Peyer's patch (tissue), 4 donors: ENCODE measurements around the gene WHRN. TPM values are rescaled to one million over a fixed set of nuclear protein-coding genes. Genes with fewer than 3 reads are reported as not detected.

Experiments
- DNase-seq, 3 donors: peaks; one replicate each; pipeline ENCODE4 v3.0.0-alpha.2; 2017 to 2019
- H3K27ac ChIP-seq, 4 donors: fragments of 200-600 bp; sonication (generic); one replicate each; pipeline ENCODE4 v1.5.1; 2016 to 2019
- H3K27me3 ChIP-seq, 2 donors: fragments of 200-600 bp; sonication (generic); one replicate each; pipeline ENCODE4 v1.5.1; 2019
- H3K36me3 ChIP-seq, 3 donors: fragments of 200-600 bp; sonication (generic); one replicate each; pipeline ENCODE4 v1.5.1; 2016 to 2019
- H3K4me1 ChIP-seq, 4 donors: fragments of 200-600 bp; sonication (generic); one replicate each; pipeline ENCODE4 v1.5.1; 2016 to 2019
- H3K4me3 ChIP-seq, 4 donors: fragments of 200-600 bp; sonication (generic); 1 replicate in 3 of 4; 2 replicates in 1 of 4; pipeline ENCODE4 v1.5.1; 2016 to 2019; ENCODE audit warnings: mild to moderate bottlenecking in 1 of 4
- H3K9me3 ChIP-seq, 4 donors: fragments of 200-600 bp; sonication (generic); one replicate each; pipeline ENCODE4 v1.5.1; 2016 to 2019; ENCODE audit warnings: mild to moderate bottlenecking in 1 of 4
- CTCF ChIP-seq, 6 experiments: fragments of 450-650 bp in 4 of 6; fragments of 200-600 bp in 2 of 6; sonication (generic) in 1 of 6; IDR thresholded peaks; one replicate each; pipeline ENCODE4 v1.5.1; 2017 to 2019; ENCODE audit warnings: antibody characterized with exemption in 6 of 6, mild to moderate bottlenecking in 3 of 6, moderate library complexity in 1 of 6
- POLR2A ChIP-seq, 2 donors: fragments of 450-650 bp; IDR thresholded peaks; one replicate each; pipeline ENCODE4 v1.5.1; 2017; ENCODE audit warnings: antibody characterized with exemption in 2 of 2, mild to moderate bottlenecking in 2 of 2, moderate library complexity in 2 of 2
- total RNA-seq, 4 donors: library from RNA; depleted of rRNA; stranded (reverse); fragments of >200 nt; gene quantifications; one replicate each; pipeline ENCODE4 v1.1.0, GENCODE V29; 2016

Gene WHRN
- total RNA-seq, 4 donors from 2014 or later = 10.7 to 35.5 (median 15.3) TPM

- H3K9me3 ChIP-seq = no peaks in the 10 kb centered on the region
- TF ChIP-seq POLR2A (IDR thresholded peaks at IDR 0.05) (peak; percentile 66 to 82), CTCF (IDR thresholded peaks at IDR 0.05) (no peak)
These were observed 119.7 kb downstream of the WHRN start for GRCh38 chr9:114385397-114386181.

GRCh38 chr9:114384836-114385396, 120.4 kb downstream of the WHRN start:
- peaks cover 0 to 12% (median 0%) of the 10 kb centered on the region in 3 donors for H3K36me3 ChIP-seq
- TF ChIP-seq POLR2A (IDR thresholded peaks at IDR 0.05) (no peak), CTCF (IDR thresholded peaks at IDR 0.05) (no peak)
- DNase-seq = no peak
- peaks cover 4 to 55% (median 42%) of the 10 kb centered on the region in 4 donors for H3K4me1 ChIP-seq
- H3K27ac ChIP-seq = peak overlapping the region; percentile 92 to 97 (median 94)
- H3K9me3 ChIP-seq = no peaks in the 10 kb centered on the region
- peak overlapping the region; percentile 4 to 80 (median 37) for H3K4me3 ChIP-seq
- no peaks in the 10 kb centered on the region for H3K27me3 ChIP-seq

More at GRCh38 chr9:114385397-114386181, 119.7 kb downstream of the WHRN start:
- Histone ChIP-seq H3K27ac (peak overlapping the region; percentile 92 to 97 (median 94)), H3K36me3 (peaks cover 0 to 7% (median 0%) of the 10 kb centered on the region in 3 donors), H3K4me1 (peaks cover 4 to 61% (median 45%) of the 10 kb centered on the region in 4 donors), H3K4me3 (peak overlapping the region; percentile 56 to 80 (median 61)), H3K27me3 (no peaks in the 10 kb centered on the region)
- DNase-seq = peak; percentile 66 to 97 (median 97)

GRCh38 chr9:114384341-114384740, 120.9 kb downstream of the WHRN start:
- peak overlapping the region; percentile 92 to 97 (median 94) for H3K27ac ChIP-seq
- H3K9me3 ChIP-seq = no peaks in the 10 kb centered on the region
- H3K4me1 ChIP-seq = peaks cover 4 to 50% (median 39%) of the 10 kb centered on the region in 4 donors
- peaks cover 0 to 18% (median 3%) of the 10 kb centered on the region in 3 donors for H3K36me3 ChIP-seq
- DNase-seq = no peak
- H3K4me3 ChIP-seq = peak overlapping the region in 2 of 4 donors; percentile 35 to 80
- TF ChIP-seq CTCF (IDR thresholded peaks at IDR 0.05) = no peak
- no peak for TF ChIP-seq POLR2A (IDR thresholded peaks at IDR 0.05)
- H3K27me3 ChIP-seq = no peaks in the 10 kb centered on the region

GRCh38 chr9:114383521-114384231, 121.6 kb downstream of the WHRN start:
- peak overlapping the region; percentile 92 to 97 (median 94) for H3K27ac ChIP-seq
- peak overlapping the region; percentile 16 to 39 (median 34) for H3K4me3 ChIP-seq
- no peaks in the 10 kb centered on the region for H3K9me3 ChIP-seq
- H3K36me3 ChIP-seq = peaks cover 0 to 25% (median 5%) of the 10 kb centered on the region in 3 donors
- DNase-seq = no peak
- H3K27me3 ChIP-seq = no peaks in the 10 kb centered on the region
- TF ChIP-seq CTCF (IDR thresholded peaks at IDR 0.05) = no peak
- no peak for TF ChIP-seq POLR2A (IDR thresholded peaks at IDR 0.05)
- peaks cover 4 to 53% (median 36%) of the 10 kb centered on the region in 4 donors for H3K4me1 ChIP-seq

- Histone ChIP-seq H3K27ac (peak overlapping the region; percentile 92 to 97 (median 94)), H3K4me1 (peaks cover 0 to 47% (median 32%) of the 10 kb centered on the region in 4 donors), H3K4me3 (peak overlapping the region; percentile 16 to 39 (median 34)), H3K27me3 (no peaks in the 10 kb centered on the region), H3K36me3 (peaks cover 0 to 32% (median 5%) of the 10 kb centered on the region in 3 donors), H3K9me3 (no peaks in the 10 kb centered on the region)
- peak in 2 of 3 donors; percentile 64 to 71 for DNase-seq
- TF ChIP-seq POLR2A (IDR thresholded peaks at IDR 0.05) = no peak
- TF ChIP-seq CTCF (IDR thresholded peaks at IDR 0.05) = no peak
These were observed 122.4 kb downstream of the WHRN start for GRCh38 chr9:114382699-114383520.
